PC-3 (cell line): ENCODE measurements around the gene LGALS16. TPM values are rescaled to one million over a fixed set of nuclear protein-coding genes. Genes with fewer than 3 reads are reported as not detected.
A peak's percentile ranks its signal among the peaks of the same experiment; 100 is the strongest.

Experiments
- ATAC-seq: fragments of 200-7000 bp; cut with Tn5 transposase; 2 replicates; pipeline ENCODE4 v1.9.1; 2020; ENCODE audit warnings: mild to moderate bottlenecking, moderate library complexity
- BruUV-seq: library from RNA; stranded (reverse); fragments of 400-500 nt; replicated peaks from 2 replicates; lab custom pipeline; 2021; lab: Mats Ljungman, UMichigan
- CTCF ChIA-PET: fragments of 300-600 bp; sonication (Branson Sonifier 250); formaldehyde crosslinking; loops from one replicate; lab custom pipeline; 2022; ENCODE audit warnings: antibody characterized with exemption; lab: Charles Lee
- POLR2A ChIA-PET: fragments of 300-600 bp; sonication (Branson Sonifier 250); formaldehyde crosslinking; loops from one replicate; lab custom pipeline; 2022; ENCODE audit warnings: antibody characterized with exemption; ENCODE audit not compliant: unreplicated experiment; lab: Charles Lee
- DNase-seq: peaks from one replicate; pipeline ENCODE4 v3.0.0-alpha.2; 2015
- H2AFZ ChIP-seq: fragments of 300-600 bp; sonication (generic); 2 replicates; pipeline ENCODE4 v1.6.0; 2016; ENCODE audit warnings: antibody characterized with exemption, low read length
- H3F3A ChIP-seq: fragments of 300-600 bp; sonication (generic); one replicate; pipeline ENCODE4 v1.6.0; 2017; ENCODE audit warnings: antibody characterized with exemption, low read length, control low read depth, mild to moderate bottlenecking; ENCODE audit not compliant: unreplicated experiment
- H3K27ac ChIP-seq: fragments of 300-600 bp; sonication (generic); 2 replicates; pipeline ENCODE4 v1.5.1; 2016; ENCODE audit warnings: mild to moderate bottlenecking, low read length
- H3K27me3 ChIP-seq: fragments of 300-600 bp; sonication (generic); 2 replicates; pipeline ENCODE4 v1.6.1; 2016; ENCODE audit warnings: low read length, mixed read lengths
- H3K36me3 ChIP-seq: fragments of 300-600 bp; sonication (generic); 2 replicates; pipeline ENCODE4 v1.6.1; 2016; ENCODE audit warnings: low read depth, mixed run types, low read length, mixed read lengths
- H3K4me1 ChIP-seq: fragments of 300-600 bp; sonication (generic); 2 replicates; pipeline ENCODE4 v1.5.1; 2016; ENCODE audit warnings: low read length; ENCODE audit not compliant: insufficient read depth
- H3K4me2 ChIP-seq: fragments of 300-600 bp; sonication (generic); 2 replicates; pipeline ENCODE4 v1.6.0; 2016; ENCODE audit warnings: low read length
- H3K4me3 ChIP-seq: fragments of 300-600 bp; sonication (generic); 2 replicates; pipeline ENCODE4 v1.5.1; 2016; ENCODE audit warnings: mild to moderate bottlenecking, low read length, mixed read lengths
- H3K79me2 ChIP-seq: fragments of 300-600 bp; sonication (generic); 2 replicates; pipeline ENCODE4 v1.6.1; 2017; ENCODE audit warnings: low read length, mixed read lengths
- H3K9ac ChIP-seq: fragments of 300-600 bp; sonication (generic); 2 replicates; pipeline ENCODE4 v1.6.0; 2016; ENCODE audit warnings: mild to moderate bottlenecking, low read length
- H3K9me2 ChIP-seq: fragments of 300-600 bp; sonication (generic); replicated peaks from 2 replicates; pipeline ENCODE4 v1.6.1; 2016; ENCODE audit warnings: mixed run types, low read length, mixed read lengths
- H3K9me3 ChIP-seq: fragments of 300-600 bp; sonication (generic); 2 replicates; pipeline ENCODE4 v1.6.1; 2016; ENCODE audit warnings: low read length, mixed read lengths
- H4K20me1 ChIP-seq: fragments of 300-600 bp; sonication (generic); 2 replicates; pipeline ENCODE4 v1.6.1; 2016; ENCODE audit warnings: low read length, mixed read lengths
- CTCF ChIP-seq: fragments of 300-600 bp; sonication (generic); conservative IDR thresholded peaks from 2 replicates; pipeline ENCODE4 v1.5.1; 2017; ENCODE audit warnings: antibody characterized with exemption, low read depth, mild to moderate bottlenecking, low read length
- EZH2 ChIP-seq: fragments of 300-600 bp; sonication (generic); IDR thresholded peaks from one replicate; pipeline ENCODE4 v1.6.1; 2017; ENCODE audit warnings: antibody characterized with exemption, mild to moderate bottlenecking, low read length; ENCODE audit not compliant: unreplicated experiment
- EZH2phosphoT487 ChIP-seq: fragments of 300-600 bp; sonication (generic); IDR thresholded peaks from 2 replicates; pipeline ENCODE4 v1.6.1; 2018; ENCODE audit warnings: mild to moderate bottlenecking, antibody characterized with exemption, low read length, borderline replicate concordance
- intact Hi-C: fragments of 100-400 bp; cut with micrococcal nuclease; formaldehyde crosslinking; loops from 2 replicates; pipeline ENCODE4 v1.9.0; 2023
- total RNA-seq: library from RNA; depleted of rRNA; stranded (reverse); fragments of >200 nt; gene quantifications from 2 replicates; pipeline ENCODE4 v1.2.3, GENCODE V29; 2014; rRNA removed

LGALS16 gene
- total RNA-seq, 1 experiment from 2014 or later, result not detected

DNA sequence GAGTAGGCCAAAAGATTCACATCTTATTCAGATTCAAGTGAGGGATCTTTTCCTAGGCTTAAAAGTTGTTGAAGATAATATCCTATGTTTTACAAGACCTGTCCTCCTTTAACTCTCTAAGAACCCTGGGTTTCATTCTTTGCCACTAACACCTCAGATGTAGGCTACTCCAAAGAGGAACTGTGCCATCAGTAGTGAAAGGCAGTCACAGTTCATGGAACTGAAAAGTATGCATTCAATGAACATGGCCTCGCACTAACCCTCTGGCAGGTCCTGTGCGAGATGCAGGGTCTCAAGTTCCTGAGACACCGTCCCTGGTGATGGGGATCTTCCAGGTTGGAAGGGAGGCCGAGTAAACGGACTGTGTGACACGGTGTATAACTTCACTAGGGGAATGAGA, 52.9 kb downstream of the LGALS16 start:
- ATAC-seq, result no peak

GRCh38 chr19:39709026-39709872, 53.5 kb downstream of the LGALS16 start:
- Histone ChIP-seq H3K79me2 (no peaks in the 10 kb centered on the region), H3K4me1 (peaks cover 11% of the 10 kb centered on the region; the same call in 1 of the 2 replicates), H3K4me3 (no peak overlapping the region), H3K36me3 (no peaks in the 10 kb centered on the region), H2AFZ (no peak overlapping the region), H3K9ac (no peak overlapping the region), H3F3A (no peaks in the 10 kb centered on the region), H3K27ac (no peak overlapping the region), H3K4me2 (no peak overlapping the region), H4K20me1 (no peaks in the 10 kb centered on the region), H3K9me2 (no peaks in the 10 kb centered on the region), H3K27me3 (0 out of 2 replicates have a peak, but pooled peaks cover 3% of the 10 kb centered on the region), H3K9me3 (no peaks in the 10 kb centered on the region)
- CTCF ChIA-PET, result no interaction called here
- BruUV-seq, result no TSS peak
- ATAC-seq (no peak), DNase-seq (peak; percentile 70)
- POLR2A ChIA-PET, result no interaction called here
- intact Hi-C loops, result no loop called here
- no peak for TF ChIP-seq EZH2
- TF ChIP-seq CTCF, result no peak
- no peak for TF ChIP-seq EZH2phosphoT487

More for the DNA sequence above, 52.9 kb downstream of the LGALS16 start:
- Histone ChIP-seq H3K36me3 (no peaks in the 10 kb centered on the region), H2AFZ (no peak overlapping the region), H3K4me3 (no peak overlapping the region), H3K9me3 (no peaks in the 10 kb centered on the region), H4K20me1 (no peaks in the 10 kb centered on the region), H3K27me3 (0 out of 2 replicates have a peak, but pooled peaks cover 3% of the 10 kb centered on the region), H3K4me1 (peaks cover 11% of the 10 kb centered on the region; the same call in 1 of the 2 replicates), H3K9me2 (no peaks in the 10 kb centered on the region), H3K27ac (no peak overlapping the region), H3K4me2 (no peak overlapping the region), H3K79me2 (no peaks in the 10 kb centered on the region), H3K9ac (no peak overlapping the region), H3F3A (no peaks in the 10 kb centered on the region)
- DNase-seq, result no peak
- intact Hi-C loops, result no loop called here
- ChIA-PET POLR2A (no interaction called here), CTCF (no interaction called here)
- TF ChIP-seq EZH2phosphoT487 (no peak), EZH2 (no peak), CTCF (no peak)
- no TSS peak for BruUV-seq

Other genes with a start within 250 kb of the LGALS16 start
- 32.7 and 68.4 TPM in 2 replicates for gene ZFP36, start 249.1 kb upstream of the LGALS16 start, total RNA-seq
- gene PLEKHG2, start 243.2 kb upstream of the LGALS16 start, total RNA-seq, result 8.3 and 10.6 TPM in 2 replicates
- gene RPS16, start 220.0 kb upstream of the LGALS16 start, total RNA-seq, result 294 and 418 TPM in 2 replicates
- 59.9 and 95.0 TPM in 2 replicates for gene SUPT5H, start 210.3 kb upstream of the LGALS16 start, total RNA-seq
- gene TIMM50, start 175.1 kb upstream of the LGALS16 start, total RNA-seq, result 97.2 and 123 TPM in 2 replicates
- 7.2 and 8.7 TPM in 2 replicates for gene DLL3, start 157.0 kb upstream of the LGALS16 start, total RNA-seq
- gene SELENOV, start 140.8 kb upstream of the LGALS16 start, total RNA-seq, result not detected in 2 replicates
- gene EID2B, start 123.1 kb upstream of the LGALS16 start, total RNA-seq, result 2.1 and 3.5 TPM in 2 replicates
- 11.3 and 22.9 TPM in 2 replicates for gene EID2, start 115.8 kb upstream of the LGALS16 start, total RNA-seq
- gene LGALS13, start 53.4 kb upstream of the LGALS16 start, total RNA-seq, result not detected in 2 replicates
- not detected in 2 replicates for gene LGALS14, start 48.6 kb downstream of the LGALS16 start, total RNA-seq
- not detected in 2 replicates for gene CLC, start 82.1 kb downstream of the LGALS16 start, total RNA-seq
- gene LEUTX, start 122.9 kb downstream of the LGALS16 start, total RNA-seq, result not detected in 2 replicates
- gene DYRK1B, start 178.2 kb downstream of the LGALS16 start, total RNA-seq, result 2.4 and 2.8 TPM in 2 replicates
- 186 and 270 TPM in 2 replicates for gene FBL, start 190.5 kb downstream of the LGALS16 start, total RNA-seq